TTC549 (cell line): ENCODE data around the gene VPS4A.

Experiments
- FAIRE-seq: peaks from 2 replicates; lab custom pipeline; 2012; peaks lifted over from hg19 to GRCh38; lab: Jason Lieb, UNC

VPS4A gene

GRCh38 chr16:69366431-69366830, 55.3 kb downstream of the VPS4A start:
- FAIRE-seq: no peak

DNA sequence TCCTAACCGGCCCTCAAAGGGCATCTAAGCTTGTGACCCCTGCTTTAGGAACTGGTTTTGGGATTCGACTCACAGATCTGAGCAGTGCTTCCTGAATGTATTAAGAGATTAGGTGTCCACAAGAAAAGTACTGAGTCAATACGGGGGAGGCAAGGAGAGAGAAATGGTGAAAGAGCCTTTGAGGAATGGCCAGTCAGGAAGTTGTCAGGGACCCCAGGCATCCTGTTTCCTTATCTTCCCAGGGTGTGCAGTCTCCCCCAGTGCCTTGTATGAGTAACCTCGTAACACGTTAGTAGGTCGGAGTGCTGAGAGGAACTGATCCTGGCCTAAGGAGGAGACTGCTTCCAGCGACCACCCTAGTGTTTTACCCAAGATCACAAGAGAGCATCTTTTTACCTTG, 56.8 kb downstream of the VPS4A start:
- FAIRE-seq: no peak

DNA sequence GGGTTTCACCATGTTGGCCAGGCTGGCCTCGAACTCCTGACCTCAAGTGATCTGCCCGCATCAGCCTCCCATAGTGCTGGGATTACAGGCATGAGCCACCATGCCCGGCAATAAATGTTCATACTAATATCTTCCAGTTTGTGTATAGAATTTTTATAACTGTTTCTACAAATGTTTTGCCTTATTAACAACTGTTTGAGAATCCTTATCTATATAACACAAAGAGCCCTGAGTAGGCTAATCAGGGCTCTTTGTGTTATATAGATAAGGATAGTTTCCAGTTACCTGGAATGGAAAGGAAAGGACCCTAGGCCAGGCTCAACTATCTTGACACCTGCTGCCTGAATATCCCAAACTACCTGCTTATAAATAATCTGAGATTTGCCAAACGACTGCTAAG, 57.7 kb downstream of the VPS4A start:
- no peak for FAIRE-seq

DNA sequence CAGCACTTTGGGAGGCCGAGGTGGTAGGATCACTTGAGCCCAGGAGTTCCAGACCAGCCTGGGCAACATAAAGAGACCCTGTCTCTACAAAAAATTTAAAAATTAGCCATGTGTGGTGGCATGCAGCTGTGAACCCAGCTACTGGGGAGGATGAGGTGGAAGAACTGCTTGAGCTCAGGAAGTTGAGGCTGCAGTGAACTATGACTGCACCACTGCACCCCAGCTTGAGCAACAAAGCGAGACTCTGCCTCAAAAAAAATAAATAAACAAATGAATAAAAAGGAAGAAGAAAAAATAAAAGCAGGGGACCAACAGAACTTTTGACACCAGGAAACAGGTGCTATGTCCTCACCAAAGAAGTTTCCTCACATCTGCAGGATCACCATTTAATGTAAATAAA, 60.4 kb downstream of the VPS4A start:
- no peak for FAIRE-seq

DNA sequence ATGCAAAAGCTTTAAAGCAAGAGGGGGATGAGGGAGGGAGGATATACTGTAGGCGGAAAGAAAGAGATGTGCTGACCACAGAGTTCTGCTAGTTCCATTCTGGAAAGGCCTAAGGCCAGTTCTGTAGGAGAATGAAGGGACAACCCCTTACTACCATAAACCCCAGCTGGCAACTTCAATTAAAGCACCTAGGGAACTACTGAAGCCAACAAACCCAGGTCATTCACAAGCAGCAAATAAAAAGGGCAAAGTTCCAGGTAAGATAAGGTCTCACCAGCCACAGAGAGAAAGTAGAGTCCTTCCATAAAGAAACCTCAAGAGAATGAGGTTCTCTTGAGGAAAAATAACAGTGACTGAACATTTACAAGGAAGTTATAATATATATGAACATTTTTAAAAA, 61.9 kb downstream of the VPS4A start:
- no peak for FAIRE-seq
